ENCODE measurements around the gene DNAJB14. TPM values are rescaled to one million over a fixed set of nuclear protein-coding genes. Genes with fewer than 3 reads are reported as not detected.

DNAJB14 gene
- total RNA-seq, 1 donor from 2014 or later, result 51.8 TPM

GRCh38 chr4:99876946-99877345 lies 69.5 kb downstream of the DNAJB14 start:
- intact Hi-C loops (cut with micrococcal nuclease), result no loop called here

DNA sequence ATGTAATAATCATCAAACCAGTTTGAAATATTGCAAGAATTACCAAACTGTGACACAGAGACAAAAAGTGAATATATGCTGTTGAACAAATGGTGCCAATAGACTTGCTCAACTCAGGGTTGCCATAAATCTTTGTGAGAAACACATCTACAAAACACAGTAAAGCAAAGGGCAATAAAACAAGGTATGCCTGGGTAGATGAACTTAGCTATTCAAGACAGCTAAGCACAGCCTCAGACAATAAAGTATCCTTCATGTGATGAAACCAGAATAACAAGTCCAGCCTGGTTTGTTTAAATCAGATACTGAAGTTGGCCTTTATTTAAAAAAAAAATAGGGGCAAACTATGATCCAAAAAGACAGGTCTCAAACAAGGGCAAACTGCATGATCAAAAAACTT lies 71.3 kb downstream of the DNAJB14 start:
- intact Hi-C loops (cut with micrococcal nuclease), result no loop called here

- intact Hi-C loops (cut with micrococcal nuclease), result no loop called here
Observed at GRCh38 chr4:99872570-99872969, 73.8 kb downstream of the DNAJB14 start.

DNA sequence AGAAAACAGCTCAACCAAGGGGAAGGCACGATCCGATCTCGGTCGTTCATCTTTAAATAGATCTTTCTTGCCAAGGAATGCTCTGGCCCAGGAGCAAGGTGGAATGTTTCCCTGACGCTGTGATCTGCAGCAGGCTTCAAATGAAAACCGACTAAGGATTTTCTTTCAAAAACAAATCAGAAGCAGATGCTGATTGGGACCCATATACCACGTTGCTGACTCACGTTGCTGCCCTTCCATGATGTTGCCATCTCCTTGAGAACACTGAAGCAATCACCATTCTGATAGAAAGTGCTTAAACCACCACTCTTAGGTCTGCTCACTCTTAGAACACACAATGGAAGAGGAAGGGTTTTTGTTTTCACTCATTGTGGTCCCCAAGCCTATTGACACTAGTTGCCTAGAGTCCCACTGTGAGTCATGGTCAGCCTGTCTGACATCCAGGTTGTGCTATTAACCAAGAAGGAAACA lies 78.3 kb downstream of the DNAJB14 start:
- intact Hi-C loops (cut with micrococcal nuclease), result no loop called here

GRCh38 chr4:99863804-99864203 lies 82.6 kb downstream of the DNAJB14 start:
- intact Hi-C loops (cut with micrococcal nuclease), result no loop called here

DNA sequence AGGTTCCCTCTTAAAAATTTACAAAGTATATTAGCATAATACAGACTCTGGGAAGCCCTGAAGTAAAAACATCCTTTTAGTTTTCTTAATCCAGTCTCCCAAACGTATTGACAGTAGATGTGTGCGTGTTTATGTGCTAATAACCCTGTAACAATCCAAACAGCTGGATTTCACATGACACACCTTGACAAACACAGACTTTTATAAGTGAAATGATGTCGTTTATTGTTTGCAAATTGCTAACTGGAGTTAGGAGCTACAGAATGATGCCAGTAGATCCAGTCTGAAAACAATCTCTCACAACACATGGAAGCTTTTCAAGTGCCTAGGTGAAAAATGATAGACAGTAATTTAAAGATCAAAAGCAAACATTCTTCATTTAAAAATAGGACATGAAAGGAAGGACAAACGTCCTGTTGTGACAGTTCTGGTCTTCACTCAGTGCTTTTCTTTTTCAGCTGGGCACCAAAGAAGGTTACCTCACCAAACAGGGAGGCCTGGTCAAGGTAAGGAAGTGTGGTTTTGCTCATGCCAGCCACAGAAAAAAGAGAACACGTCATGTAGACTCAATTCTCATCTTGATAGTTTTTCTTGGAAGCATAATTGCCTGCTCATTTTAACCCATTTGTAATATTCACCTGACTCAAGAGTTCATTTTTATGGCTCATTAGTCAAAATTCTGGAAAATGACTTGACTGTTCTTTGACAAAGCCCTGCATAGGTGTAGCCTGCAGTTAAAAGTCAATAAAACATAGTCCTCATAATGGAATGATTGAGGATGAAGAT lies 85.1 kb downstream of the DNAJB14 start:
- intact Hi-C loops (cut with micrococcal nuclease), result no loop called here

DNA sequence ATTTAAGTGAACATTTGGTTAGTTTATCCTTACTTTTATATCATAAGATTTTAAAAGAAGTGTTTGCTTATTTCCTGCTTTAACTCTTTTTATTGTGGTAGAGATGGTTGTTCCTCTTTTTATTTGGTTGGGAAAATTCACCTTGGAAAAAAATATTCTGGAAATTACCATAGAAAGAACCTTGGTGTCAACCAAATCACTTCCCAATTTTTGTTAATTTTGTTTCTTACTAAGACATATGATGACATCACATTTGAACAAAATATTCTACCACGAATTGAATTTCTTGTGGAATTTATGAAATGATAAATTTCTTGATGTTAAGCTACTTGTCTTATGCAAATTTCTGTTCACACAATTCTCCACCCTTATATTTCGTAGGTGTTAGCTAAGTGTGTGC lies 85.9 kb downstream of the DNAJB14 start:
- intact Hi-C loops (cut with micrococcal nuclease), result no loop called here

GRCh38 chr4:99859618-99860017 lies 86.8 kb downstream of the DNAJB14 start:
- intact Hi-C loops (cut with micrococcal nuclease), result no loop called here

DNA sequence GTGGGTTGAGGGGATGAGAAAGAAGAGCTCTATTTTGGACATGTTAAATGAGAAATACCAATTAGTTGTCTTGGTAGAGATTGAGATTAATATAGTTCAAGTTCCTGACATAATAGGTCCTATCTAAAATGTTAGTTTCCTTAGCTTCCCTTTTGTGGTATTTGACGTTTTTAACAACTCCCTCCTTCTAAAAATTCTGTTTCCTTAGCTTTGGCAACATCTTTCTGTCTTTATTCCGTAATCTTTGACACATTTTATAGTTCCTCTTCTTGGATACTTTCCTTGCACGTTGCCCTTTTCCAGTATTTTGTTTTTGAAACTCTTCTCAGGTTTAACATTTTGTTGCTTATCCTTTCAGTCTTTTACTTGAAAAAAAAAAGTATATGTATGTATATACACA lies 89.1 kb downstream of the DNAJB14 start:
- intact Hi-C loops (cut with micrococcal nuclease), result no loop called here

GRCh38 chr4:99856166-99856565 lies 90.3 kb downstream of the DNAJB14 start:
- intact Hi-C loops (cut with micrococcal nuclease), result loop anchor here (1.0 kb wide), 1 partner anchor 93 kb away; no protein-coding TSS in a partner anchor

- intact Hi-C loops (cut with micrococcal nuclease), result loop anchor here (1.0 kb wide), 2 partner anchors 8 to 94 kb away; no protein-coding TSS in a partner anchor
Observed at GRCh38 chr4:99855678-99856077, 90.7 kb downstream of the DNAJB14 start.

DNA sequence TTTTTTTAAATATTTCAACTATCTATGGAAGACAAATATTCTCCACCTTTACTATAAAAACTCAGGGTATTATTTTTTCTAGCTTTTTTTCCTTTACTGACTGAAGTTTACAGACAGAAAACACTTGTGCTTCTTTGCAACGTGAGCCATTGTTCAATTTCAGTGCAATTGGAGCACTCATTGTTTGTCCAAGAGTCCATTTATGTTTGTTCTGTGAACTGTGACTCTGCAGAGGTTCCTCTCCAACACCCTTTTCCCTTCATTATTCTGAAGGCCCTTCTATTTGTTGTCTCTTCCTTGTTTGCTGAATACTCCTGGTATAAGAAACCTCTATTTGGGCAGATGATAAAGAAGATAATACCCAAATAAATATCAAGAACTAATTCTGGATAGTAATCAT lies 92.4 kb downstream of the DNAJB14 start:
- intact Hi-C loops (cut with micrococcal nuclease), result loop anchor here (5.0 kb wide), 1 partner anchor 38 kb away; the partner anchor contains the start of gene LAMTOR3

- intact Hi-C loops (cut with micrococcal nuclease), result loop anchor here (5.0 kb wide), 1 partner anchor 39 kb away; the partner anchor contains the start of gene LAMTOR3
Observed at GRCh38 chr4:99853190-99853589, 93.2 kb downstream of the DNAJB14 start.

DNA sequence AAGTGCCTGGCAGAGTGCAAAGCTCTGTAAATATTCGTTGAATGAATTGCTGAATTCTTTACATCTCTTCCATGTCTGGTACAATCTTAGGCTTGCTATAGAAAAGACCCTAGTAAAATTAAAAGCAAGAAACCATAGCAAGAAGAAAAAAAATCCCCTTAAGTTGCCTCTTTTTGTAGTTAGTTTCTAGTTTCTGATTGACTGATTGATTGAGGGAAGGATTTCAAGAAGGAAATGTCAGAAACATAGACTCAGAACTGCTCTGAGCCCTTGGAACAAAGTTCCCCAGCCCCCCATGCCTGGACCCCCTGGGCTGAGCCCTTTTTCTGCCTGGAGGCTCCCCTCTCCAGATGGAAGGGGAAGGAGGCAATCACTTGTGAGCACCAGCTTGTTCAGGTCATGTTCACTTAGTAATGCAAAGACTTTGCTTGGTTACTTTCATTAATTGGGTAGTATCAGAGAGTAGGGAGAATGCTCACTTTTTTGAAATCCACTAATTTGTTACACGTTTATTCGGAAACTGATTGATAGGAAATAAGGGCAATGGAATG lies 94.1 kb downstream of the DNAJB14 start:
- intact Hi-C loops (cut with micrococcal nuclease), result loop anchor here (5.0 kb wide), 1 partner anchor 40 kb away; the partner anchor contains the start of gene LAMTOR3

- intact Hi-C loops (cut with micrococcal nuclease), result no loop called here
Observed at GRCh38 chr4:99848591-99849001, 97.8 kb downstream of the DNAJB14 start.

DNA sequence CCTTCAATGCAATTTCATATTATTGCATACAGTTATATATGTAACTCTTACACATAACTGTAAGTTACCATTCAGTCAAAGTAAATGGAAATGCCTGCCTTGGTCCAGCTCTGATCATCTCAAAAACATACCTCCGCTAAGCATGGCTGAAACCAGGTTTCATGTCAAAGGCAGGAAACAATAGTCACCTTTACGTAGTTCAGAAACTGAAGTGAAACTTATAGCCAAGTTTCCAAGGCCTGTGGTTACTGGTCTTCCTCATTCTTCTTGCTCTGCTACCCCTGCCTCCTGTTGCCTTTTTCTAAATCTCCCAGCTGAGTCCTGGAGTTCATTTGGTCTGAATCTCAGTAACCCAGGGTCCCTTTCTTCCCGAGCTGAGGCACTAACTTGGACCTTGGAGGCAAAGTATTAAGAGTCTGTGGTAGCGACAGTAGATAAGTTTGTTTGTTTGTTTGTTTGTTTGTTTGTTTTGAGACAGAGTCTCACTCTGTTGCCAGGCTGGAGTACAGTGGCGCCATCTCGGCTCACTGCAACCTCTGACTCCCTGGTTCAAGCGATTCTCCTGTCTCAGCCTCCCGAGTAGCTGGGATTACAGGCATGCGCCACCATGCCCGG lies 98.9 kb downstream of the DNAJB14 start:
- intact Hi-C loops (cut with micrococcal nuclease), result loop anchor here (1.0 kb wide), 2 partner anchors 8 to 31 kb away; partner anchors contain the start of gene DAPP1

DNA sequence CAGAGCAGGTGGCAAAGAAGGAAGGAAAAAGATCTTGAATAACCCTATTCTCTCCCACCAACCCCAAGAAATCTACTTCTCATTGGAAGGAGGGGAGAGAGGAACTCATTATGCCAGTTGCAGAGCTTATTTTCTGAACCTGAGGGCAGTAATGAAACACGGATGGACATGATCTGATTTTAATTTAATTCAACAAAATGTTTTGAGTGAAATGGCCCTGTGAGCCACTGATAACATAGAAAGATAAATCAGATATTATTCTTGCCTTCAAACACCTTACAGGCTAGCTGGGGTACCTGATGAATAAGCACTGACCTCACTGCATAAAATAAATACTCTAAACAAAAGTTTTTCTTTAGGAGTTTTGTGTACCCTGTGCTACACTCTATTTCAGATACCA lies 99.5 kb downstream of the DNAJB14 start:
- intact Hi-C loops (cut with micrococcal nuclease), result loop anchor here (1.0 kb wide), 2 partner anchors 8 to 31 kb away; partner anchors contain the start of gene DAPP1

Other genes starting within 250 kb of the DNAJB14 start
- gene DAPP1, start 129.8 kb downstream of the DNAJB14 start, total RNA-seq, result 30.0 and 32.0 TPM in 2 replicates
- gene LAMTOR3, start 52.2 kb downstream of the DNAJB14 start, total RNA-seq, result 29.7 and 29.8 TPM in 2 replicates
- gene H2AZ1, start 3.7 kb upstream of the DNAJB14 start, total RNA-seq, result 538 and 544 TPM in 2 replicates
- gene DDIT4L, start 243.8 kb upstream of the DNAJB14 start, total RNA-seq, result 0.86 and 0.95 TPM in 2 replicates